Measurements from ENCODE around the gene EPB41.

- no peak for TF ChIP-seq EZH2 (IDR thresholded peaks at IDR 0.05; ENCODE audit: borderline replicate concordance)
- no peak for TF ChIP-seq EZH2phosphoT487 (IDR thresholded peaks at IDR 0.05; ENCODE audit: low read depth, severe bottlenecking, unreplicated experiment)
- TF ChIP-seq CTCF (IDR thresholded peaks at IDR 0.05; ENCODE audit: poor library complexity), result no peak
These were observed 118.5 kb downstream of the EPB41 start for GRCh38 chr1:29032841-29033240.

Measured in hepatocyte (in vitro differentiated cells).